ENCODE measurements around the gene OXT.
A peak's percentile ranks its signal among the peaks of the same experiment; 100 is the strongest.
"Not testable (repeated sequence)": the region's sequence is repeated elsewhere in the genome, so short reads cannot be mapped to it uniquely, and the experiment has no call there.

Gene OXT

GRCh38 chr20:3109350-3110302 is 38.2 kb downstream of the OXT start:
- FAIRE-seq (no peak), DNase-seq (ENCODE audit: low spot score) (no peak)

GRCh38 chr20:3111507-3111906 is 40.1 kb downstream of the OXT start:
- no peak for FAIRE-seq
- DNase-seq (ENCODE audit: low spot score) = no peak

- DNase-seq (ENCODE audit: low spot score) (no peak), FAIRE-seq (no peak)
Measured at GRCh38 chr20:3111995-3112394, 40.6 kb downstream of the OXT start.

- FAIRE-seq = no peak
- DNase-seq (ENCODE audit: low spot score) = peak; percentile 84
Measured at GRCh38 chr20:3115190-3116107, 44.0 kb downstream of the OXT start.

GRCh38 chr20:3116341-3116740 is 44.9 kb downstream of the OXT start:
- DNase-seq (ENCODE audit: low spot score) (no peak), FAIRE-seq (no peak)

- peak; percentile 30 for DNase-seq (ENCODE audit: low spot score)
- not testable (repeated sequence) for FAIRE-seq
Measured at GRCh38 chr20:3117839-3118379, 46.5 kb downstream of the OXT start.

GRCh38 chr20:3119044-3119443 is 47.6 kb downstream of the OXT start:
- FAIRE-seq (no peak), DNase-seq (ENCODE audit: low spot score) (no peak)

GRCh38 chr20:3121271-3121911 is 50.0 kb downstream of the OXT start:
- FAIRE-seq (no peak), DNase-seq (ENCODE audit: low spot score) (no peak)
